NCI-H146 treated with DMSO at 0.1 percent for 48 hours (cell line): Measurements from ENCODE around the gene SPATA18.
A peak's percentile ranks its signal among the peaks of the same experiment; 100 is the strongest.
"Not testable (repeated sequence)": the region's sequence is repeated elsewhere in the genome, so short reads cannot be mapped to it uniquely, and the experiment has no call there.

Experiments
- DNase-seq: peaks from one replicate; lab custom pipeline; 2025; ENCODE audit not compliant: unreplicated experiment; lab: John Stamatoyannopoulos, UW

The SPATA18 gene

GRCh38 chr4:52051615-52052474 lies 741 bp downstream of the SPATA18 start:
- DNase-seq, result peak; percentile 85

GRCh38 chr4:52052475-52052780 lies 1.3 kb downstream of the SPATA18 start:
- DNase-seq, result no peak

GRCh38 chr4:52054254-52054653 lies 3.1 kb downstream of the SPATA18 start:
- no peak for DNase-seq

- no peak for DNase-seq
These were observed 6.1 kb downstream of the SPATA18 start for GRCh38 chr4:52057196-52057595.

- DNase-seq, result no peak
These were observed 7.2 kb downstream of the SPATA18 start for GRCh38 chr4:52058275-52058674.

GRCh38 chr4:52059372-52059771 lies 8.3 kb downstream of the SPATA18 start:
- no peak for DNase-seq

- DNase-seq, result no peak
These were observed 18.5 kb downstream of the SPATA18 start for GRCh38 chr4:52069571-52069970.

- DNase-seq, result no peak
These were observed 20.9 kb downstream of the SPATA18 start for GRCh38 chr4:52071791-52072546.

GRCh38 chr4:52076731-52077130 lies 25.6 kb downstream of the SPATA18 start:
- no peak for DNase-seq

- no peak for DNase-seq
These were observed 28.6 kb downstream of the SPATA18 start for GRCh38 chr4:52079659-52080058.

- DNase-seq, result no peak
These were observed 30.1 kb downstream of the SPATA18 start for GRCh38 chr4:52081216-52081615.

- not testable (repeated sequence) for DNase-seq
These were observed 35.3 kb downstream of the SPATA18 start for GRCh38 chr4:52086425-52086824.

GRCh38 chr4:52091801-52092200 lies 40.7 kb downstream of the SPATA18 start:
- no peak for DNase-seq

- DNase-seq, result no peak
These were observed 42.4 kb downstream of the SPATA18 start for GRCh38 chr4:52093466-52093865.

GRCh38 chr4:52094376-52095145 lies 43.5 kb downstream of the SPATA18 start:
- no peak for DNase-seq

GRCh38 chr4:52095374-52095773 lies 44.3 kb downstream of the SPATA18 start:
- no peak for DNase-seq

GRCh38 chr4:52096048-52096447 lies 44.9 kb downstream of the SPATA18 start:
- no peak for DNase-seq

- no peak for DNase-seq
These were observed 47.5 kb downstream of the SPATA18 start for GRCh38 chr4:52098618-52099017.

GRCh38 chr4:52099860-52100461 lies 48.9 kb downstream of the SPATA18 start:
- DNase-seq, result no peak

GRCh38 chr4:52102587-52102986 lies 51.5 kb downstream of the SPATA18 start:
- no peak for DNase-seq

- no peak for DNase-seq
These were observed 52.2 kb downstream of the SPATA18 start for GRCh38 chr4:52103319-52103718.
